B cell (primary cell): ENCODE measurements around the gene COX14.

Experiments
- CTCF ChIP-seq: fragments of 200-600 bp; IDR thresholded peaks from one replicate; pipeline ENCODE4 v1.8.0; 2022; ENCODE audit warnings: antibody characterized with exemption, mild to moderate bottlenecking
- EZH2 ChIP-seq: IDR thresholded peaks from 2 replicates; pipeline ENCODE4 v1.6.1; 2012; ENCODE audit warnings: borderline replicate concordance, low read depth, mild to moderate bottlenecking, moderate library complexity, low read length; ENCODE audit not compliant: insufficient read depth, poor library complexity, severe bottlenecking

DNA sequence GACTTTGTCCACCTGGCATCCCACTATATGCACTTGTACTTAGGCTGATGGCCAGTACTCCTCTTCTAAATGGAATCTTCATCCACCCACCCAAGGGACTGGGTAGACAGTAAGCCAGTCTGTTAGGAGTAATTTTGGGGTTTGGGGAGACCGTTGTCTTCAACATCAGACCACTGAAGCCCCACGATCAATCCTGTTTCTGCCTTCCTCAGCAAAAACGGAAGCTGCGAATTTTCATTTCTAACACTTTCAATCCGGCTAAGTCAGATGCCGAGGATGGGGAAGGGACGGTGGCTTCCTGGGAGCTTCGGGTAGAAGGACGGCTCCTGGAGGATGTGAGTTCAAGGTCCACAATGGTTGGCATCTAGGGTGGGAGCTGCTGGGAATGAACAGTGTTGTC, 24.9 kb upstream of the COX14 start:
- no peak for TF ChIP-seq EZH2
- TF ChIP-seq CTCF = no peak
